GM18505 (cell line): Measurements from ENCODE around the gene MAN2A2.
"Not testable (repeated sequence)": the region's sequence is repeated elsewhere in the genome, so short reads cannot be mapped to it uniquely, and the experiment has no call there.

Source experiments
- ATAC-seq: cut with Tn5 transposase; IDR thresholded peaks from one replicate; pipeline ENCODE4 v1.9.1; 2021; ENCODE audit not compliant: unreplicated experiment
- POLR2A ChIP-seq: IDR thresholded peaks from 4 replicates; pipeline ENCODE4 v1.6.1; 2011; ENCODE audit warnings: borderline replicate concordance; ENCODE audit not compliant: insufficient read depth, insufficient read length; ENCODE audit errors: extremely low read depth

The MAN2A2 gene

GRCh38 chr15:90893175-90894090 is 9.7 kb upstream of the MAN2A2 start:
- ATAC-seq, result no peak
- no peak for TF ChIP-seq POLR2A

GRCh38 chr15:90895571-90896117 is 7.5 kb upstream of the MAN2A2 start:
- no peak for TF ChIP-seq POLR2A
- no peak for ATAC-seq

DNA sequence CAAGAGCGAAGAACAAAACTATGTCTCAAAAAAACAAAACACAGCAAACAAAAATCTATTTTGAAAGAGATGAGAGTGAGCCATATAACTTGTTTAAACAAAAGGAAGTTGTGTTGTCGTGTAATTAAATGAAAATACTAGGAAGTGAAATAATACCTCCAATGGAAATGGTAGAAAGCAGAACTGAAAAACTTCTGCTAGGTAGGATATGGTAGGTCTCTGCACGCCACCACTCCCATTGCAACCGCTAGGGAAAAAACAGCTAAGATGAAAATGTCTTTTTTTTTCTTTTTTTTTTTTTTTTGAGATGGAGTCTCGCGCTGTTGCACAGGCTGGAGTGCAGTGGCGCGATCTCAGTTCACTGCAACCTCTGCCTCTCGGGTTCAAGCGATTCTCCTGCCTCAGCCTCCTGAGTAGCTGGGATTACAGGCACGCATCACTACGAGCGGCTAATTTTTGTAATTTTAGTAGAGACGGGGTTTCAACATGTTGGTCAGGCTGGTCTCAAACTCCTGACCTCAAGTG is 5.9 kb upstream of the MAN2A2 start:
- ATAC-seq, result not testable (repeated sequence)

GRCh38 chr15:90901175-90902039 is 1.7 kb upstream of the MAN2A2 start:
- no peak for ATAC-seq
- TF ChIP-seq POLR2A, result no peak

GRCh38 chr15:90902040-90902839 is 862 bp upstream of the MAN2A2 start:
- peak; percentile 75 for TF ChIP-seq POLR2A
- ATAC-seq, result peak; percentile 63

DNA sequence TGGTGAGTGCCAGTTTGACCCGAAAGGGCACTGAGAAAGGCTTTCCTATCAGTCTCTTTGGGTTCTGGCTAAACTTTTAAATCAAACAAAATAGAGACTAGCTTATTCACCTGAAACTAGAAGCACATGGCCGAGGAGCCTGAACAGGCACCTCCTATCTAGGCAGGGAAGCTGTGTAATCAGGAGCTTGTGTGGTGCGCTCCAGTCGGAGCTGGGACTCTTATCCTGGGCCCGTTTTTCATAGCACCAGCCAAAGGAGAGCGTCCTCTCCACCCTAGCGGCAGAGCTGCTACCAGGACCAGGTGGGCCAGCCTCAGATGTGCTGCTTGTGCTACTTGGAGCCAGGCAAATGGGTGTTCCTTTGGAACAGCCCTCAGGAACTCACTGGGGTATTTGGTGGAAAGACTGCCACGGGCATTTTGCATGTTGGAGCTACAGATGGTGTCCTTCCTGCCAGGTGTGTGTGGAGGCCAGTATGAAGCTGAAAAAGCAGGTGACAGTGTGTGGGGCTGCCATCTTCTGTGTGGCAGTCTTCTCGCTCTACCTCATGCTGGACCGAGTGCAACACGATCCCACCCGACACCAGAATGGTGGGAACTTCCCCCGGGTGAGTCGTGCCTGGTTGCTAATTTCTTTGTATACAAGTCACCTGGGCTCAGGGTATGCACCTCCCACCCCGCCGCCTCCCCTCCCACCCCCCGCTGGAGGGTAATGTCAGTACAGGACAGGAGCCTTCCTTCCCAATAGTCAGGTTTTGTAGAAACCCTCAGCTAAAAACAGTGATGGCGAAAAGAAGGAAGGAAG is 833 bp downstream of the MAN2A2 start:
- ATAC-seq, result no peak
- TF ChIP-seq POLR2A, result no peak

DNA sequence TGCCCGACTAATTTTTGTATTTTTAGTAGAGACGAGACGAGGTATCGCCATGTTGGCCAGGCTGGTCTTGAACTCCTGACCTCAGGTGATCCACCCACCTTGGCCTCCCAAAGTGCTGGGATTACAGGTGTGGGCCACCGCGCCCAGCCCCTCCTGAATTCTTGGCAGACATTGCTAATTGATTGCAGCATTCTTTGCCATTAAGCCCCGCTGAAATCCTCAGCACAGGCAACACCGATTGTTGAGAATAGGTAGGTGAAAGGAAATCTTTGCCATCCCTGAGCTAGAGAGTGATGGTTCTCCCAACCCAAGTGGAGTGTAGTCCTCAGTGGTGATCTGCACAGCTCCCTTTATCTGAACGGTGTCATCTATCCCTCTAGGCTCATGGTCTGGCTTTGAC is 1.6 kb downstream of the MAN2A2 start:
- ATAC-seq, result no peak
- TF ChIP-seq POLR2A, result no peak

GRCh38 chr15:90905306-90906180 is 2.4 kb downstream of the MAN2A2 start:
- no peak for ATAC-seq
- TF ChIP-seq POLR2A, result no peak

DNA sequence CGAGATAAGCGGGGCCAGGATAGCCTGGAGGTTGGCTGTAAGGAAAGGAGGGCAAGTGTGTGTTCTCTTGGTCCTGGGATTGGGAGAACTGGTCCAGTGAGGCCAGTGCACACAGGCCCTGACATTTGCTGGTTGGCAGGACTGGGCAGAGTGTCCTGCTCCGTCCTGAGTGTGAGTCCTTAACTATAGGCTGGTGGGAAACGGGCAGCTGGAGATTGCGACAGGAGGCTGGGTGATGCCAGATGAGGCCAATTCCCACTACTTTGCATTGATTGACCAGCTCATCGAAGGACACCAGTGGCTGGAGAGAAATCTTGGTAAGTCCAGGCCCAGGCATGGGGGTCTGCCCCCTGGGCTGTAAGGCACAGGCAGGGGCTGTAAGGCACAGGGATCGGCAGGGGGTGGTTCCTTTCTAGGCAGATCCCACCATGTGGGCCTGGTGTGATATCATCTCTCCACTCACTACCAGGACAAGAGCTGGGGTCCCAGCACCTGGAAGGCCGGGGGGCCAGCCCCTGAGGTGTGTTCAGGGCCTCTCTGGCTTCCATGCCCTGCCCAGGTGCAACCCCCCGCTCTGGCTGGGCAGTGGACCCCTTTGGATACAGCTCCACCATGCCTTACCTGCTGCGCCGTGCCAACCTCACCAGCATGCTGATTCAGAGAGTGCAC is 3.2 kb downstream of the MAN2A2 start:
- TF ChIP-seq POLR2A, result no peak
- no peak for ATAC-seq

DNA sequence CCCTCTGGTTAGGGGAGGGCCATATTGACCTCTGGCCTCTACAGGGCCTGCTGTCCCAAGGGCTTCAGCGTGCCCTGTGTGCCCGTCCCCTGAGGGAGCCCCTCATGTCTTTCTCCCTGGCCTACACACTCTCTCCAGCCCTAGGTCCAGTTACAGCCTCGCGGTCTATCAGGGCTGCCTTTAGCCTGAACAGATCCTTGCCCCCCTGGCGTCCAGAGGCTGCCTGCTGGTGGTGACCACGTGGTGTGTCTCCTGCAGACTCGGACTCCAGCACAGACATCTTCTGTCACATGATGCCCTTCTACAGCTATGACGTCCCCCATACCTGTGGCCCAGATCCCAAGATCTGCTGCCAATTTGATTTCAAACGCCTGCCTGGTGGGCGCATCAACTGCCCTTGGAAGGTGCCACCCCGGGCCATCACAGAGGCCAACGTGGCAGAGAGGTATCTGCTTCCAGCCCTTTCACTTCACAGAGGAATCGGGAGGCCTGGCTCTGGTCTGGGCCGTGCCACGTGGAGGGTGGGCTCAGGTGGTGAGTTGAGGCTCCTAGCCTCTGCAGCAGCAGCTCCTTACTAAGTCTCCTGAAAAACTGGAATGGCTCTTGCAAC is 4.1 kb downstream of the MAN2A2 start:
- TF ChIP-seq POLR2A, result no peak
- no peak for ATAC-seq
